DOHH2 (cell line): Measurements from ENCODE around the gene KRTAP22-2.

Experiments used
- H3F3A ChIP-seq: fragments of 200-600 bp; sonication (generic), shearing (Covaris generic); 2 replicates; pipeline ENCODE4 v1.6.0; 2016; ENCODE audit warnings: antibody characterized with exemption, mild to moderate bottlenecking; ENCODE audit not compliant: control insufficient read depth, insufficient read depth
- H3K27ac ChIP-seq: fragments of 200-600 bp; sonication (generic); 2 replicates; pipeline ENCODE4 v1.5.1; 2014; ENCODE audit warnings: low read depth, mild to moderate bottlenecking, low read length, moderate library complexity
- H3K27me3 ChIP-seq: fragments of 200-600 bp; sonication (generic); 2 replicates; pipeline ENCODE4 v1.6.1; 2014; ENCODE audit warnings: mild to moderate bottlenecking, low read length, mixed read lengths; ENCODE audit not compliant: control insufficient read depth
- H3K36me3 ChIP-seq: fragments of 200-600 bp; sonication (generic); 2 replicates; pipeline ENCODE4 v1.6.1; 2014; ENCODE audit warnings: mild to moderate bottlenecking, low read length, moderate library complexity, mixed read lengths; ENCODE audit not compliant: control insufficient read depth
- H3K4me1 ChIP-seq: fragments of 200-600 bp; sonication (generic); 2 replicates; pipeline ENCODE4 v1.6.1; 2014; ENCODE audit warnings: mild to moderate bottlenecking, low read length, mixed read lengths; ENCODE audit not compliant: control insufficient read depth
- H3K4me2 ChIP-seq: fragments of 200-600 bp; sonication (generic); 2 replicates; pipeline ENCODE4 v1.6.0; 2014; ENCODE audit warnings: mild to moderate bottlenecking, low read length, moderate library complexity
- H3K4me3 ChIP-seq: fragments of 200-600 bp; sonication (generic); 2 replicates; pipeline ENCODE4 v1.5.1; 2014; ENCODE audit warnings: mild to moderate bottlenecking, low read length, mixed read lengths
- H3K79me2 ChIP-seq: fragments of 200-600 bp; sonication (generic); 2 replicates; pipeline ENCODE4 v1.6.1; 2014; ENCODE audit warnings: mild to moderate bottlenecking, low read length, mixed read lengths; ENCODE audit not compliant: control insufficient read depth
- H3K9me2 ChIP-seq: fragments of 200-600 bp; sonication (generic); replicated peaks from 2 replicates; pipeline ENCODE4 v1.6.1; 2014; ENCODE audit warnings: mild to moderate bottlenecking, low read length, mixed read lengths; ENCODE audit not compliant: control insufficient read depth
- H3K9me3 ChIP-seq: fragments of 200-600 bp; sonication (generic); 2 replicates; pipeline ENCODE4 v1.6.1; 2014; ENCODE audit warnings: antibody characterized with exemption, low read length, mixed read lengths; ENCODE audit not compliant: control insufficient read depth, insufficient read depth
- H4K20me1 ChIP-seq: fragments of 200-600 bp; sonication (generic); 2 replicates; pipeline ENCODE4 v1.6.0; 2014; ENCODE audit warnings: low read depth, mild to moderate bottlenecking, antibody characterized with exemption, low read length, moderate library complexity; ENCODE audit not compliant: control insufficient read depth, insufficient read depth
- EZH2phosphoT487 ChIP-seq: fragments of 200-600 bp; sonication (generic); IDR thresholded peaks from 2 replicates; pipeline ENCODE4 v1.6.1; 2017; ENCODE audit warnings: borderline replicate concordance, mild to moderate bottlenecking, antibody characterized with exemption, low read length, moderate library complexity, mixed read lengths
- TF ChIP-seq, protein P1 (sequence below): fragments of 200-600 bp; sonication (generic); IDR thresholded peaks from one replicate; pipeline ENCODE4 v1.5.1; 2014; ENCODE audit warnings: antibody characterized with exemption, mild to moderate bottlenecking, low read depth, low read length; ENCODE audit not compliant: poor library complexity, severe bottlenecking

Gene KRTAP22-2

DNA sequence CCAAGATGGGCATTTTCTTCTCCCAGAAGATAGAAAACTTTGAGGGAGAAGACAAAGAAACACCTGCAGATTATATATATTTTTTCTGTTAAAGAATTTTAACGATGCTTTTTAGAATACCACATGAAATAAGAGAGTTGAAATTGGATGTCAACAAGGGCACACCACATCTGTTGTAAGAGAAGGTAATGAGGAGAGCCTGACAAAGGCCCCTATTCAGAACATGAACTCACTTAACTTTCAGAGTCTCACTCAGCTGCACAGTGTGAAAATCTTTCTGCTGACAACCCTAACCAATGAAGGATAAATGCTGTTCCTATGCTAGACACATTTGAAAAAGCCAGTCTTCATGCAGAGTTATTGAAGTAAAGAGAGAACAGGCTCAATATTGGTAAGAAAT, 7.3 kb downstream of the KRTAP22-2 start:
- Histone ChIP-seq H3K4me3 (no peak overlapping the region), H3F3A (no peaks in the 10 kb centered on the region), H3K9me2 (no peaks in the 10 kb centered on the region), H3K27me3 (no peaks in the 10 kb centered on the region), H3K9me3 (no peaks in the 10 kb centered on the region), H3K4me2 (no peak overlapping the region), H3K79me2 (no peaks in the 10 kb centered on the region), H3K4me1 (no peaks in the 10 kb centered on the region), H3K36me3 (no peaks in the 10 kb centered on the region), H4K20me1 (no peaks in the 10 kb centered on the region), H3K27ac (no peak overlapping the region)
- no peak for TF ChIP-seq EZH2phosphoT487
- TF ChIP-seq, protein P1, sequence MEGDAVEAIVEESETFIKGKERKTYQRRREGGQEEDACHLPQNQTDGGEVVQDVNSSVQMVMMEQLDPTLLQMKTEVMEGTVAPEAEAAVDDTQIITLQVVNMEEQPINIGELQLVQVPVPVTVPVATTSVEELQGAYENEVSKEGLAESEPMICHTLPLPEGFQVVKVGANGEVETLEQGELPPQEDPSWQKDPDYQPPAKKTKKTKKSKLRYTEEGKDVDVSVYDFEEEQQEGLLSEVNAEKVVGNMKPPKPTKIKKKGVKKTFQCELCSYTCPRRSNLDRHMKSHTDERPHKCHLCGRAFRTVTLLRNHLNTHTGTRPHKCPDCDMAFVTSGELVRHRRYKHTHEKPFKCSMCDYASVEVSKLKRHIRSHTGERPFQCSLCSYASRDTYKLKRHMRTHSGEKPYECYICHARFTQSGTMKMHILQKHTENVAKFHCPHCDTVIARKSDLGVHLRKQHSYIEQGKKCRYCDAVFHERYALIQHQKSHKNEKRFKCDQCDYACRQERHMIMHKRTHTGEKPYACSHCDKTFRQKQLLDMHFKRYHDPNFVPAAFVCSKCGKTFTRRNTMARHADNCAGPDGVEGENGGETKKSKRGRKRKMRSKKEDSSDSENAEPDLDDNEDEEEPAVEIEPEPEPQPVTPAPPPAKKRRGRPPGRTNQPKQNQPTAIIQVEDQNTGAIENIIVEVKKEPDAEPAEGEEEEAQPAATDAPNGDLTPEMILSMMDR = no peak

DNA sequence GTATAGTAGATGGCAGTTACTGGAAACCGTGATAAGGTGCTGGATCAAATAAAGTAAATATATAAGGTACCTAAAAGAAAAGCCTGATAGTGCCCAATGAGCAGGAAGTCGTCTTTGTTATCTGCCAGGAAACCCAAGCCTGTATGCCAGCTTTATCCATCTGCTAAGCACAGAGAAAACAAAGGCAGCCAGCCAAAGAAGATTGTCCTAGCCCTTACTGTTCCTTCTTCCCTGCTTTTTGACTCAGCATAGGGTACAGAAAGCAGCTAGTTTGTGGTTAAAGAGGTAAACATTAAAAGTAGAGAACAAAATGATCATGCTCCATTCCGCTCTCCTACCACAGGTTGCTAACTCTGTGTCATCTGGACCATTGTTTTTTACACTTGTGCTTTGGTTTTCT, 10.1 kb downstream of the KRTAP22-2 start:
- Histone ChIP-seq H3F3A (no peaks in the 10 kb centered on the region), H3K27me3 (no peaks in the 10 kb centered on the region), H3K9me2 (no peaks in the 10 kb centered on the region), H3K4me2 (no peak overlapping the region), H3K4me1 (no peaks in the 10 kb centered on the region), H3K9me3 (no peaks in the 10 kb centered on the region), H3K4me3 (no peak overlapping the region), H3K27ac (no peak overlapping the region), H4K20me1 (no peaks in the 10 kb centered on the region), H3K79me2 (no peaks in the 10 kb centered on the region), H3K36me3 (no peaks in the 10 kb centered on the region)
- TF ChIP-seq, protein P1 = no peak
- TF ChIP-seq EZH2phosphoT487 = no peak

DNA sequence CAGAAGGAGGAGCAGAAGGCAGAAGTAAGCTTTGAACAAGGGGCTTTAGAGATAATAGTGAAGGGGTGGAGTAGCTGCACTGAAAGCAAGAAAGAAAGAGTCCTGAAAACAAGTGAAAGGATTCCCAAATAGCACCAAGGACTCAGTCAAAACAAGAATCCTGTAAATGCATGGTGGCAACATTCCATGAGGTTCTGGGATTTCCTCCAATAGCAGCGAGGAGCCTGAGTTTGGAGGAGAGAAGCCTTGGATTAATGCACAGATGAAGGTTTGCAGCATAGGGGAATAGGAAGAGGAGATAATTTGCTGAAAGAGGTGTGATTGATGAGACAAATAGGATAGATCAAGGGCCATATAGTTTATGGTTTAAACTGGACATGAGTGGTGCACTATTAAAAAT, 10.9 kb downstream of the KRTAP22-2 start:
- no peak overlapping the region for H3K4me3 ChIP-seq
- no peak overlapping the region for H3K4me2 ChIP-seq
- no peaks in the 10 kb centered on the region for H3K9me3 ChIP-seq
- TF ChIP-seq EZH2phosphoT487 = no peak
- TF ChIP-seq, protein P1 = no peak
- no peaks in the 10 kb centered on the region for H3K4me1 ChIP-seq
- H3K79me2 ChIP-seq = no peaks in the 10 kb centered on the region
- H3F3A ChIP-seq = no peaks in the 10 kb centered on the region
- no peak overlapping the region for H3K27ac ChIP-seq
- no peaks in the 10 kb centered on the region for H3K36me3 ChIP-seq
- no peaks in the 10 kb centered on the region for H4K20me1 ChIP-seq
- no peaks in the 10 kb centered on the region for H3K9me2 ChIP-seq
- no peaks in the 10 kb centered on the region for H3K27me3 ChIP-seq

GRCh38 chr21:30577766-30578165, 12.4 kb downstream of the KRTAP22-2 start:
- Histone ChIP-seq H3K36me3 (no peaks in the 10 kb centered on the region), H3K27me3 (no peaks in the 10 kb centered on the region), H3K79me2 (no peaks in the 10 kb centered on the region), H3K9me3 (no peaks in the 10 kb centered on the region), H3K27ac (no peak overlapping the region), H3K4me3 (no peak overlapping the region), H3F3A (no peaks in the 10 kb centered on the region), H3K9me2 (no peaks in the 10 kb centered on the region), H4K20me1 (no peaks in the 10 kb centered on the region), H3K4me1 (no peaks in the 10 kb centered on the region), H3K4me2 (no peak overlapping the region)
- TF ChIP-seq, protein P1 = no peak
- no peak for TF ChIP-seq EZH2phosphoT487
